SK-N-MC (cell line): ENCODE measurements around the gene CBS.

Experiments used
- DNase-seq: peaks from one replicate; pipeline ENCODE4 v3.0.0-alpha.2; 2011; ENCODE audit warnings: low read depth, low spot score
- H3K27ac ChIP-seq: fragments of 200-600 bp; sonication (generic); 2 replicates; pipeline ENCODE4 v1.5.1; 2016; ENCODE audit warnings: mixed run types
- H3K36me3 ChIP-seq: fragments of 200-600 bp; sonication (generic); 2 replicates; pipeline ENCODE4 v1.6.1; 2017; ENCODE audit warnings: antibody characterized with exemption, low read length, mixed read lengths; ENCODE audit not compliant: insufficient read depth
- H3K4me3 ChIP-seq: fragments of 200-600 bp; sonication (generic); 2 replicates; pipeline ENCODE4 v1.5.1; 2016
- H3K9ac ChIP-seq: fragments of 200-600 bp; sonication (generic); 2 replicates; pipeline ENCODE4 v1.8.0; 2017; ENCODE audit warnings: mixed run types, mixed read lengths; ENCODE audit not compliant: insufficient read length
- H3K9me3 ChIP-seq: fragments of 200-600 bp; sonication (generic); 2 replicates; pipeline ENCODE4 v1.6.1; 2017; ENCODE audit warnings: low read depth, mild to moderate bottlenecking, antibody characterized with exemption, low read length, moderate library complexity, mixed read lengths
- EZH2 ChIP-seq: fragments of 200-600 bp; sonication (generic); IDR thresholded peaks from one replicate; pipeline ENCODE4 v1.6.1; 2017; ENCODE audit warnings: antibody characterized with exemption
- FOXP2 ChIP-seq: optimal IDR thresholded peaks from 2 replicates; pipeline ENCODE3; 2011; ENCODE audit warnings: mild to moderate bottlenecking, moderate library complexity; ENCODE audit not compliant: insufficient read depth; ENCODE audit errors: extremely low read length, control extremely low read depth
- POLR2AphosphoS5 ChIP-seq: IDR thresholded peaks from 2 replicates; pipeline ENCODE4 v1.6.1; 2012; ENCODE audit warnings: mild to moderate bottlenecking, low read depth, low read length, borderline replicate concordance

Gene CBS

GRCh38 chr21:43029785-43030184 lies 45.9 kb downstream of the CBS start:
- H3K9ac ChIP-seq: no peak overlapping the region
- no peak overlapping the region for H3K27ac ChIP-seq
- no peak for DNase-seq
- no peak overlapping the region for H3K4me3 ChIP-seq
- no peak for TF ChIP-seq FOXP2
- no peak for TF ChIP-seq EZH2
- TF ChIP-seq POLR2AphosphoS5: no peak
- H3K36me3 ChIP-seq: peaks cover 42% of the 10 kb centered on the region
- no peaks in the 10 kb centered on the region for H3K9me3 ChIP-seq

GRCh38 chr21:43027846-43028731 lies 47.5 kb downstream of the CBS start:
- no peak overlapping the region for H3K9ac ChIP-seq
- H3K27ac ChIP-seq: no peak overlapping the region; the same call in 1 of the 2 replicates
- TF ChIP-seq FOXP2: no peak
- no peak for TF ChIP-seq EZH2
- no peak for TF ChIP-seq POLR2AphosphoS5
- no peak for DNase-seq
- no peak overlapping the region for H3K4me3 ChIP-seq
- H3K36me3 ChIP-seq: peaks cover 50% of the 10 kb centered on the region
- no peaks in the 10 kb centered on the region for H3K9me3 ChIP-seq

- H3K36me3 ChIP-seq: peaks cover 59% of the 10 kb centered on the region
- H3K27ac ChIP-seq: peak overlapping the region; percentile 91
- 0 out of 2 replicates have a peak overlapping the region, but pooled peaks have one; percentile 16 for H3K4me3 ChIP-seq
- H3K9me3 ChIP-seq: no peaks in the 10 kb centered on the region
- H3K9ac ChIP-seq: peak overlapping the region; percentile 27
- TF ChIP-seq POLR2AphosphoS5 (no peak), EZH2 (no peak), FOXP2 (no peak)
- DNase-seq: peak; percentile 28
These were observed 49.9 kb downstream of the CBS start for GRCh38 chr21:43025636-43026180.

GRCh38 chr21:43024439-43025136 lies 51.0 kb downstream of the CBS start:
- DNase-seq: no peak
- TF ChIP-seq FOXP2 (no peak), POLR2AphosphoS5 (no peak), EZH2 (no peak)
- Histone ChIP-seq H3K9ac (no peak overlapping the region), H3K36me3 (peaks cover 54% of the 10 kb centered on the region), H3K9me3 (no peaks in the 10 kb centered on the region), H3K27ac (peak overlapping the region; percentile 91), H3K4me3 (no peak overlapping the region)

- peaks cover 42% of the 10 kb centered on the region for H3K36me3 ChIP-seq
These were observed 52.5 kb downstream of the CBS start for GRCh38 chr21:43023175-43023574.

GRCh38 chr21:43021756-43022600 lies 53.7 kb downstream of the CBS start:
- Histone ChIP-seq H3K4me3 (no peak overlapping the region), H3K27ac (0 out of 2 replicates have a peak overlapping the region, but pooled peaks have one; percentile 11), H3K9me3 (no peaks in the 10 kb centered on the region), H3K9ac (no peak overlapping the region), H3K36me3 (peaks cover 42% of the 10 kb centered on the region)
- TF ChIP-seq EZH2 (no peak), POLR2AphosphoS5 (no peak), FOXP2 (no peak)
- DNase-seq: no peak

More at GRCh38 chr21:43023175-43023574, 52.5 kb downstream of the CBS start:
- no peaks in the 10 kb centered on the region for H3K9me3 ChIP-seq
- no peak overlapping the region for H3K27ac ChIP-seq
- TF ChIP-seq FOXP2 (no peak), POLR2AphosphoS5 (no peak), EZH2 (no peak)
- no peak for DNase-seq
- no peak overlapping the region for H3K4me3 ChIP-seq
- H3K9ac ChIP-seq: no peak overlapping the region

GRCh38 chr21:43021191-43021590 lies 54.4 kb downstream of the CBS start:
- no peak for DNase-seq
- H3K27ac ChIP-seq: no peak overlapping the region
- no peaks in the 10 kb centered on the region for H3K9me3 ChIP-seq
- H3K9ac ChIP-seq: no peak overlapping the region
- H3K36me3 ChIP-seq: peaks cover 40% of the 10 kb centered on the region
- H3K4me3 ChIP-seq: no peak overlapping the region
- TF ChIP-seq EZH2: no peak
